Measurements from ENCODE around the gene CD247.

The CD247 gene

GRCh38 chr1:167455786-167456446 lies 62.4 kb downstream of the CD247 start:
- no peak for DNase-seq

- peak; percentile 30 for DNase-seq
Observed at GRCh38 chr1:167454894-167455785, 63.2 kb downstream of the CD247 start.

GRCh38 chr1:167454304-167454893 lies 63.9 kb downstream of the CD247 start:
- no peak for DNase-seq

- no peak for DNase-seq
Observed at GRCh38 chr1:167453123-167453522, 65.2 kb downstream of the CD247 start.

GRCh38 chr1:167452483-167452882 lies 65.8 kb downstream of the CD247 start:
- no peak for DNase-seq

- no peak for DNase-seq
Observed at GRCh38 chr1:167450843-167451242, 67.5 kb downstream of the CD247 start.

GRCh38 chr1:167447521-167448136 lies 70.7 kb downstream of the CD247 start:
- DNase-seq: no peak

- no peak for DNase-seq
Observed at GRCh38 chr1:167446966-167447365, 71.4 kb downstream of the CD247 start.

GRCh38 chr1:167443757-167444156 lies 74.6 kb downstream of the CD247 start:
- DNase-seq: no peak

- DNase-seq: no peak
Observed at GRCh38 chr1:167442854-167443565, 75.3 kb downstream of the CD247 start.

GRCh38 chr1:167442142-167442848 lies 76.0 kb downstream of the CD247 start:
- DNase-seq: peak; percentile 72

GRCh38 chr1:167441222-167441621 lies 77.1 kb downstream of the CD247 start:
- DNase-seq: no peak

GRCh38 chr1:167440776-167441175 lies 77.6 kb downstream of the CD247 start:
- DNase-seq: no peak

GRCh38 chr1:167440345-167440744 lies 78.0 kb downstream of the CD247 start:
- no peak for DNase-seq

- no peak for DNase-seq
Observed at GRCh38 chr1:167439301-167439988, 78.9 kb downstream of the CD247 start.

GRCh38 chr1:167438171-167439138 lies 79.9 kb downstream of the CD247 start:
- DNase-seq: no peak

- DNase-seq: no peak
Observed at GRCh38 chr1:167435484-167435883, 82.8 kb downstream of the CD247 start.

- no peak for DNase-seq
Observed at GRCh38 chr1:167434306-167434705, 84.0 kb downstream of the CD247 start.

- no peak for DNase-seq
Observed at GRCh38 chr1:167433884-167434283, 84.4 kb downstream of the CD247 start.

GRCh38 chr1:167432780-167433179 lies 85.5 kb downstream of the CD247 start:
- no peak for DNase-seq

All from NCI-H2171 (cell line).